ENCODE data around the gene GPR107. TPM values are rescaled to one million over a fixed set of nuclear protein-coding genes. Genes with fewer than 3 reads are reported as not detected.
A peak's percentile ranks its signal among the peaks of the same experiment; 100 is the strongest.
"Not testable (repeated sequence)": the region's sequence is repeated elsewhere in the genome, so short reads cannot be mapped to it uniquely, and the experiment has no call there.

The GPR107 gene
- total and polyA plus RNA-seq, 2 experiments from 2014 or later = 8.0 to 18.9 TPM

GRCh38 chr9:130010151-130010988, 43.3 kb upstream of the GPR107 start:
- WGBS, 2 experiments (ENCODE audit: low coverage in 1 of 2, low lambda C conversion rate in 2 of 2, missing lambda C conversion rate in 2 of 2) = 65 to 69% methylated on average over 5 of the region's 5 CpGs
- H3F3A ChIP-seq (ENCODE audit: insufficient read depth) = no peaks in the 10 kb centered on the region
- H3K79me2 ChIP-seq (ENCODE audit: insufficient read depth) = peaks cover 75% of the 10 kb centered on the region
- no peak overlapping the region for H2AFZ ChIP-seq
- H3K4me2 ChIP-seq (ENCODE audit: unreplicated experiment) = no peak overlapping the region
- no peak overlapping the region for H3K27ac ChIP-seq
- H3K36me3 ChIP-seq (ENCODE audit: low read depth) = no peaks in the 10 kb centered on the region
- in situ Hi-C loops (cut with MboI) = no loop called here
- TF ChIP-seq EZH2 (IDR thresholded peaks at IDR 0.05; ENCODE audit: insufficient read depth, poor library complexity, severe bottlenecking) (no peak), EZH2phosphoT487 (IDR thresholded peaks at IDR 0.05; ENCODE audit: insufficient read depth, low read depth) (no peak)
- H3K9me3 ChIP-seq (ENCODE audit: low read depth) = no peaks in the 10 kb centered on the region
- H3K9me2 ChIP-seq (ENCODE audit: insufficient read depth) = no peaks in the 10 kb centered on the region
- H3K27me3 ChIP-seq (replicated peaks; ENCODE audit: insufficient read depth) = no peaks in the 10 kb centered on the region
- no peaks in the 10 kb centered on the region for H3K4me1 ChIP-seq (ENCODE audit: insufficient read depth)
- H3K4me3 ChIP-seq = no peak overlapping the region
- H4K20me1 ChIP-seq (ENCODE audit: insufficient read depth) = no peaks in the 10 kb centered on the region
- no peak for DNase-seq
- no peak overlapping the region for H3K9ac ChIP-seq

GRCh38 chr9:130013326-130013725, 40.4 kb upstream of the GPR107 start:
- Histone ChIP-seq H3K27ac (no peak overlapping the region), H3K27me3 (replicated peaks; ENCODE audit: insufficient read depth) (no peaks in the 10 kb centered on the region), H3K4me1 (ENCODE audit: insufficient read depth) (peaks cover 11% of the 10 kb centered on the region), H3K79me2 (ENCODE audit: insufficient read depth) (peaks cover 64% of the 10 kb centered on the region), H2AFZ (no peak overlapping the region), H3K9me2 (ENCODE audit: insufficient read depth) (no peaks in the 10 kb centered on the region), H3K9ac (no peak overlapping the region), H3K9me3 (ENCODE audit: low read depth) (no peaks in the 10 kb centered on the region), H3K36me3 (ENCODE audit: low read depth) (no peaks in the 10 kb centered on the region), H4K20me1 (ENCODE audit: insufficient read depth) (no peaks in the 10 kb centered on the region), H3K4me3 (no peak overlapping the region), H3K4me2 (ENCODE audit: unreplicated experiment) (no peak overlapping the region), H3F3A (ENCODE audit: insufficient read depth) (peaks cover 5% of the 10 kb centered on the region)
- 94 to 96% methylated on average over 2 of the region's 2 CpGs for WGBS, 2 experiments (ENCODE audit: low coverage in 1 of 2, low lambda C conversion rate in 2 of 2, missing lambda C conversion rate in 2 of 2)
- in situ Hi-C loops (cut with MboI) = no loop called here
- TF ChIP-seq EZH2 (IDR thresholded peaks at IDR 0.05; ENCODE audit: insufficient read depth, poor library complexity, severe bottlenecking) (no peak), EZH2phosphoT487 (IDR thresholded peaks at IDR 0.05; ENCODE audit: insufficient read depth, low read depth) (no peak)
- DNase-seq = no peak

- Histone ChIP-seq H3K79me2 (ENCODE audit: insufficient read depth) (peaks cover 63% of the 10 kb centered on the region), H3K9ac (no peak overlapping the region), H3K4me1 (ENCODE audit: insufficient read depth) (peaks cover 11% of the 10 kb centered on the region), H3K4me2 (ENCODE audit: unreplicated experiment) (no peak overlapping the region), H3K36me3 (ENCODE audit: low read depth) (no peaks in the 10 kb centered on the region), H3K27ac (no peak overlapping the region), H3K4me3 (no peak overlapping the region), H4K20me1 (ENCODE audit: insufficient read depth) (no peaks in the 10 kb centered on the region), H3K9me2 (ENCODE audit: insufficient read depth) (no peaks in the 10 kb centered on the region), H2AFZ (no peak overlapping the region), H3K27me3 (replicated peaks; ENCODE audit: insufficient read depth) (no peaks in the 10 kb centered on the region), H3K9me3 (ENCODE audit: low read depth) (no peaks in the 10 kb centered on the region), H3F3A (ENCODE audit: insufficient read depth) (peaks cover 6% of the 10 kb centered on the region)
- 95 to 97% methylated on average over 5 of the region's 5 CpGs for WGBS, 2 experiments (ENCODE audit: low coverage in 1 of 2, low lambda C conversion rate in 2 of 2, missing lambda C conversion rate in 2 of 2)
- TF ChIP-seq EZH2 (IDR thresholded peaks at IDR 0.05; ENCODE audit: insufficient read depth, poor library complexity, severe bottlenecking) (no peak), EZH2phosphoT487 (IDR thresholded peaks at IDR 0.05; ENCODE audit: insufficient read depth, low read depth) (no peak)
- in situ Hi-C loops (cut with MboI) = no loop called here
- DNase-seq = no peak
These were observed 38.2 kb upstream of the GPR107 start for GRCh38 chr9:130015353-130016019.

GRCh38 chr9:130017076-130017475, 36.6 kb upstream of the GPR107 start:
- Histone ChIP-seq H3K27me3 (replicated peaks; ENCODE audit: insufficient read depth) (no peaks in the 10 kb centered on the region), H4K20me1 (ENCODE audit: insufficient read depth) (0 out of 2 replicates have a peak, but pooled peaks cover 4% of the 10 kb centered on the region), H3K4me3 (no peak overlapping the region), H3F3A (ENCODE audit: insufficient read depth) (peaks cover 18% of the 10 kb centered on the region), H3K9me2 (ENCODE audit: insufficient read depth) (no peaks in the 10 kb centered on the region), H3K36me3 (ENCODE audit: low read depth) (no peaks in the 10 kb centered on the region), H3K4me2 (ENCODE audit: unreplicated experiment) (peak overlapping the region; percentile 9), H3K9me3 (ENCODE audit: low read depth) (no peaks in the 10 kb centered on the region), H3K4me1 (ENCODE audit: insufficient read depth) (peaks cover 20% of the 10 kb centered on the region), H3K79me2 (ENCODE audit: insufficient read depth) (peaks cover 63% of the 10 kb centered on the region), H3K27ac (peak overlapping the region; percentile 37), H2AFZ (no peak overlapping the region), H3K9ac (no peak overlapping the region)
- 12 to 17% methylated on average over 2 of the region's 2 CpGs for whole genome bisulfite sequencing, 2 experiments (ENCODE audit: low coverage in 1 of 2, low lambda C conversion rate in 2 of 2, missing lambda C conversion rate in 2 of 2)
- in situ Hi-C loops (cut with MboI) = no loop called here
- DNase-seq = peak; percentile 25
- TF ChIP-seq EZH2 (IDR thresholded peaks at IDR 0.05; ENCODE audit: insufficient read depth, poor library complexity, severe bottlenecking) (no peak), EZH2phosphoT487 (IDR thresholded peaks at IDR 0.05; ENCODE audit: insufficient read depth, low read depth) (no peak)

GRCh38 chr9:130017510-130017909, 36.2 kb upstream of the GPR107 start:
- H3K4me3 ChIP-seq; H2AFZ ChIP-seq; H3K27me3 ChIP-seq (replicated peaks; ENCODE audit: insufficient read depth); H3K9me3 ChIP-seq (ENCODE audit: low read depth); DNase-seq; H3K9me2 ChIP-seq (ENCODE audit: insufficient read depth); H3K4me2 ChIP-seq (ENCODE audit: unreplicated experiment); H4K20me1 ChIP-seq (ENCODE audit: insufficient read depth); H3K27ac ChIP-seq; H3K36me3 ChIP-seq (ENCODE audit: low read depth); H3K9ac ChIP-seq; in situ Hi-C loops (cut with MboI): not testable (repeated sequence)
- Histone ChIP-seq H3K79me2 (ENCODE audit: insufficient read depth) (peaks cover 63% of the 10 kb centered on the region), H3K4me1 (ENCODE audit: insufficient read depth) (peaks cover 20% of the 10 kb centered on the region), H3F3A (ENCODE audit: insufficient read depth) (peaks cover 18% of the 10 kb centered on the region)
- WGBS, 2 experiments (ENCODE audit: low coverage in 1 of 2, low lambda C conversion rate in 2 of 2, missing lambda C conversion rate in 2 of 2) = 94 to 96% methylated on average over 8 of the region's 8 CpGs

Measured in GM23248 (cell line).